Measurements from ENCODE around the gene PPP4R4.

PPP4R4 gene, protein sequence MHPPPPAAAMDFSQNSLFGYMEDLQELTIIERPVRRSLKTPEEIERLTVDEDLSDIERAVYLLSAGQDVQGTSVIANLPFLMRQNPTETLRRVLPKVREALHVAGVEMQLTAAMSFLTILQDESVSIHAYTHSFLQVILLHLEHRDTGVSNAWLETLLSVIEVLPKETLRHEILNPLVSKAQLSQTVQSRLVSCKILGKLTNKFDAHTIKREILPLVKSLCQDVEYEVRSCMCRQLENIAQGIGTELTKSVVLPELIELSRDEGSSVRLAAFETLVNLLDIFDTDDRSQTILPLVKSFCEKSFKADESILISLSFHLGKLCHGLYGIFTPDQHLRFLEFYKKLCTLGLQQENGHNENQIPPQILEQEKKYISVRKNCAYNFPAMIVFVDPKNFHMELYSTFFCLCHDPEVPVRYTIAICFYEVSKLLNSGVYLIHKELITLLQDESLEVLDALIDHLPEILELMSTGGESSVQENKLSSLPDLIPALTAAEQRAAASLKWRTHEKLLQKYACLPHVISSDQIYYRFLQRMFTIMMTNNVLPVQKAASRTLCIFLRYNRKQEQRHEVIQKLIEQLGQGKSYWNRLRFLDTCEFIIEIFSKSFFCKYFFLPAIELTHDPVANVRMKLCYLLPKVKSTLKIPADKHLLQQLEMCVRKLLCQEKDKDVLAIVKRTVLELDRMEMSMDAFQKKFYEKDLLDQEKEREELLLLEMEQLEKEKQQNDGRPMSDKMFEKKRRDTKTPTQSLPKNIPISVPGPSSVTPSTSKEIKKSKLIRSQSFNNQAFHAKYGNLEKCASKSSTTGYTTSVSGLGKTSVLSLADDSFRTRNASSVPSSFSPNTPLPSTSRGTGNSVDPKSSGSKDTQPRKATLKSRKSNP

DNA sequence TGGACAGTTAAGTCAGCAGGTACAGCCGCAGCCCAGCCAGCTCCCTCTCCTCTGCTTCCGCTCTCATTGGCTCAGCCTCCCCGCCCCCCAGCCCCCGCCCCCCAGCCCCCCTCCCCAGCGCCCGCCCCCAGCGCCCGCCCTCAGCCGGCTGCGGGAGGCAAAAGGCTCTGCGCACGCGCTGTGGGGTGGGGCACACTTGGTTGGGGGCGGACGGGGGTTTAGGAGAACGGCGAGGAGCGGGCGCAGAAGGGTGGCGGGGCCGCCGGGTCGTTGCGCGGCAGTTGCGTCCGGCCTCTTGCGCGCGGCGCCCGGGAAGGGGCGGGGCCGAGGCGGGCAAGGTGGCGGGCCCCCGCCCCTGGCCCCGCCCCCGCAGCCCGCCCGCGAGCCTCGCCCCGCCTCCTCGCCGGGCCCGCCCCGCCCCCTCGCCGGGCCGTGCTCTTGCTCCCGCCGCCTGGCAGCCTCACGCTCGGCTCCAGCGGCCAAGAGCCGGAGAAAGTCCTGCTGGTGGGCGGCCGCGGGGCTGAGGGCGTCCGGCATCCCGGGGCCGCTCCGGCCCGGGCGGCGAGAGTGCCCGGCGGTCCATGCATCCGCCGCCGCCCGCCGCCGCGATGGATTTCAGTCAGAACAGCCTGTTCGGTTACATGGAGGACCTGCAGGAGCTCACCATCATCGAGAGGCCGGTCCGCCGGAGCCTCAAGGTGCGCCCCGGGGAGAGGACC is at the start of gene PPP4R4:
PPP4R4 (plus strand) TSS at position 438 of the 719 bp plus-strand sequence; CDS start at position 582, 144 bp downstream.
- TF ChIP-seq, protein P1, sequence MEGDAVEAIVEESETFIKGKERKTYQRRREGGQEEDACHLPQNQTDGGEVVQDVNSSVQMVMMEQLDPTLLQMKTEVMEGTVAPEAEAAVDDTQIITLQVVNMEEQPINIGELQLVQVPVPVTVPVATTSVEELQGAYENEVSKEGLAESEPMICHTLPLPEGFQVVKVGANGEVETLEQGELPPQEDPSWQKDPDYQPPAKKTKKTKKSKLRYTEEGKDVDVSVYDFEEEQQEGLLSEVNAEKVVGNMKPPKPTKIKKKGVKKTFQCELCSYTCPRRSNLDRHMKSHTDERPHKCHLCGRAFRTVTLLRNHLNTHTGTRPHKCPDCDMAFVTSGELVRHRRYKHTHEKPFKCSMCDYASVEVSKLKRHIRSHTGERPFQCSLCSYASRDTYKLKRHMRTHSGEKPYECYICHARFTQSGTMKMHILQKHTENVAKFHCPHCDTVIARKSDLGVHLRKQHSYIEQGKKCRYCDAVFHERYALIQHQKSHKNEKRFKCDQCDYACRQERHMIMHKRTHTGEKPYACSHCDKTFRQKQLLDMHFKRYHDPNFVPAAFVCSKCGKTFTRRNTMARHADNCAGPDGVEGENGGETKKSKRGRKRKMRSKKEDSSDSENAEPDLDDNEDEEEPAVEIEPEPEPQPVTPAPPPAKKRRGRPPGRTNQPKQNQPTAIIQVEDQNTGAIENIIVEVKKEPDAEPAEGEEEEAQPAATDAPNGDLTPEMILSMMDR (IDR thresholded peaks at IDR 0.05; ENCODE audit: low read depth, low read length), result no peak
- DNase-seq (ENCODE audit: extremely low read depth, low read depth), result peak; percentile 82

DNA sequence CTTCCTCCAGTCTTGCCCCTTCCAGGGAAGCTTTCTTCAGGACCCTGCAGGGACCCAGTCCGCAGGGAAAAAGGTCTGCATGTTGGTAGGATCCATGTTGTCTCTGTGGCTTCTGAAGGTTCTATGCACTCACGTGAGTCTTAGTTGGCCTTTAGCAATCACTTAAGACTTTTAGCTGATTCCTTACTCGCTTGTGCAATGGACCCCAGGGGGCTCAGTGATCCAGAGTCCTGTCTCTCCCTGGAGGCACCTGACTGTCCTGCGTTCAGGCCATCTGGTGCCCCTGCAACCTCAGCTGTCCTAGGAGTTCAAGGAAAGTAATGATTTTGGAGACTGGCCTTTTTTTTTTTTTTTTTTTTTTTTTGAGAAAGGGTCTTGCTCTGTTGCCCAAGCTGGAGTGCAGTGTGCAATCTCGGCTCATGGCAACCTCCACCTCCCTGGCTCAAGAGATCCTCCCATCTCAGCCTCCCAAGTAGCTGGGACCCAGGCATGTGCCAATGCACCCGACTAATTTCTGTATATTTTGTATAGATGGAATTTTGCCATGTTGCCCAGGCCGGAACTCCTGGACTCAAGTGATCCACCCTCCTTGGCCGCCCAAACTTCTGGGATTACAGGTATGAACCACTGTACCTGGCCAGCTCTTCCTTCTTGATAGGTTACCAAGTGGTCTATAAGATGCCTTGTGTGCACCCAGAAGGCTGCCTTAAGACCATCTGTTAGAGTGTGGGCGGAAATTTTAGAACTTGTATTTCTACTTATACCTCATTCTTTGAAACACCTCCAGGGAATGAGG is 49.3 kb upstream of the PPP4R4 start:
- DNase-seq (ENCODE audit: extremely low read depth, low read depth), result no peak

DNA sequence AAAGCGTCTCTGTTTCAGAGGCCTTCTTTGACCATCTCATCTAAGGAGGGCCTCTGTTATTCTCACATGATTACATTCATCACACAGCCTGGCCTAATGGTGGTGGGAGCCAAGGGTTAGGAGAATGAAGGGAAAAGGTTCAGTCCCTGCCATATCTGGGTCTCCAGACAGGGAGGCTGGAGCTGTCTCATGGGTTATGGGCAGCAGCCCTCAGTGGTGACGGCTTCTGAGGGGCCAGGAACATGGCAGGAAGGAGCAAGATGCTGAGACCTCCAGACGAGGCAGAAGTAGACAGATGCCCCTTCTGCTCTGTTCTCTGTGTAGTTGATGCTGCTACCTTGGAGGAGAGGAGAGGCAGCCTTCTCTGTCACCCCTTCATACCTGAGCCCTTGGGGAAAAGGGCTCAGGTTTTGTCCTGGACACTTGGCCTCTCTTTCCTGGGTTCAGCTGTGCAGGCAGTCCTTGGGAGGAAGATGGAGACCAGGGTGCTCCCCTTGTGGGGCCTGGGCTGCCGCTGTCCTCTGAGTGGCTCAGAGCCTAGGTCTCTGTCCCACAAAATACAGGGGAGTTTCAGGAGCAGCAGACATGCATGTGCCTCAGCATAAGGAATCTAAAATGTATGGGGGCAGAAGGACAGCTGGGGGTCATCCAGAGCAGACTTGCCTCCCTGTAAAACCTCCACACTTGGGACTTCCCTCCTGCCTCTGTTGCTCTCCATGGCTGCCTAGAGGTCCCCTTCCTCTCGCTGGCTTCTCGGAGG is 48.3 kb upstream of the PPP4R4 start:
- TF ChIP-seq, protein P1 (IDR thresholded peaks at IDR 0.05; ENCODE audit: low read depth, low read length), result no peak
- no peak for DNase-seq (ENCODE audit: extremely low read depth, low read depth)

More for the DNA sequence above, 49.3 kb upstream of the PPP4R4 start:
- TF ChIP-seq, protein P1 (IDR thresholded peaks at IDR 0.05; ENCODE audit: low read depth, low read length), result no peak

DNA sequence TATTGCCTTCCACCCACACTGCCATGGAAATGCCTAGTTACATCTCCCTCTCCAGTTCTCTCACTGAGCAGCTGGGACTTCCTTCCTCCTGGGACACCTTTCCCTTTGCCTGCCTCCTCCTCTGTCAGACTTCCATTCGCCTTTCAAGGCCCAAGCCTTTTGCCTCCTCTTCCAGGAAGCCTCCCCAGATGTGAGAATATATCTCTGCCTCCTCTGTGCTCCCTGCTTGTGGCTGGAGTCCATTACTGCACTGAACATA is 47.8 kb upstream of the PPP4R4 start:
- TF ChIP-seq, protein P1 (IDR thresholded peaks at IDR 0.05; ENCODE audit: low read depth, low read length), result no peak
- no peak for DNase-seq (ENCODE audit: extremely low read depth, low read depth)

DNA sequence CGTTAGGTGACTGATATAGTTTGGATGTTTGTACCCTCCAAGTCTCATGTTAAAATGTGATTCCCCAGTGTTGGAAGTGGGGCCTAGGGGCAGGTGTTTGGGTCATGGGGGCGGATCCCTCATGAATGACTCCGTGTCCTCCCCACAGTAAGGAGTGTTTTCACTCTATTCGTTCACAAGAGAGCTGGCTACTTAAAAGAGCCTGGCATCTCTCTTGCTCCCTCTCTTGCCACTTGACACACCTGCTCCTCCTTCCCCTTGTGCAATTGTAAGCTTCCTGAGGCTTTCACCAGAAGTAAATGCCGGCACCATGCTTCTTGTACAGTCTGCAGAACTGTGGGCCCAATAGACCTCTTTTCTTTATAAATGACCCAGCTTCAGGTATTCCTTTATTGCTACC is 47.3 kb upstream of the PPP4R4 start:
- no peak for DNase-seq (ENCODE audit: extremely low read depth, low read depth)
- TF ChIP-seq, protein P1 (IDR thresholded peaks at IDR 0.05; ENCODE audit: low read depth, low read length), result no peak

DNA sequence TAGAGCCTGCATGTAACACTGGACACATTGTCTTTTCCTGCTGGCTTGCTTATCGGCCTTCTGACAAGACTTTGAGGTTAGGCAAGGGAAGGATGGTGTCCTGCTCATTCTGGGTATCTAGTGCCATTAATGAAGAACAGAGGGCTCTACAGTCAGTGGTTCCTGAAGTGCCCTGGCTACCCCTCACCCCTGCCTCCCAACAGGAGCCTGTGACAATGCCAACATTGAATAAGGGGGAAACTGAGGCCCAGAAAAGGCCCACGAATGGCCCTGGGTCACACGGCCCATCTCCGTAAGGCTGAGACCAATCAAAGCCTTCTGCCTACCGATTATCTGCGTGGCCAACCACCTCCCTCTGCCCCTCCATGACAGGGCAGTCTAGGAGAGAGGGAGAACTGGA is 46.8 kb upstream of the PPP4R4 start:
- TF ChIP-seq, protein P1 (IDR thresholded peaks at IDR 0.05; ENCODE audit: low read depth, low read length), result no peak
- DNase-seq (ENCODE audit: extremely low read depth, low read depth), result no peak

All from AG09319 (cell line).